ENCODE measurements around the gene GBP3.
"Not testable (repeated sequence)": the region's sequence is repeated elsewhere in the genome, so short reads cannot be mapped to it uniquely, and the experiment has no call there.

The GBP3 gene, protein sequence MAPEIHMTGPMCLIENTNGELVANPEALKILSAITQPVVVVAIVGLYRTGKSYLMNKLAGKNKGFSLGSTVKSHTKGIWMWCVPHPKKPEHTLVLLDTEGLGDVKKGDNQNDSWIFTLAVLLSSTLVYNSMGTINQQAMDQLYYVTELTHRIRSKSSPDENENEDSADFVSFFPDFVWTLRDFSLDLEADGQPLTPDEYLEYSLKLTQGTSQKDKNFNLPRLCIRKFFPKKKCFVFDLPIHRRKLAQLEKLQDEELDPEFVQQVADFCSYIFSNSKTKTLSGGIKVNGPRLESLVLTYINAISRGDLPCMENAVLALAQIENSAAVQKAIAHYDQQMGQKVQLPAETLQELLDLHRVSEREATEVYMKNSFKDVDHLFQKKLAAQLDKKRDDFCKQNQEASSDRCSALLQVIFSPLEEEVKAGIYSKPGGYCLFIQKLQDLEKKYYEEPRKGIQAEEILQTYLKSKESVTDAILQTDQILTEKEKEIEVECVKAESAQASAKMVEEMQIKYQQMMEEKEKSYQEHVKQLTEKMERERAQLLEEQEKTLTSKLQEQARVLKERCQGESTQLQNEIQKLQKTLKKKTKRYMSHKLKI

DNA sequence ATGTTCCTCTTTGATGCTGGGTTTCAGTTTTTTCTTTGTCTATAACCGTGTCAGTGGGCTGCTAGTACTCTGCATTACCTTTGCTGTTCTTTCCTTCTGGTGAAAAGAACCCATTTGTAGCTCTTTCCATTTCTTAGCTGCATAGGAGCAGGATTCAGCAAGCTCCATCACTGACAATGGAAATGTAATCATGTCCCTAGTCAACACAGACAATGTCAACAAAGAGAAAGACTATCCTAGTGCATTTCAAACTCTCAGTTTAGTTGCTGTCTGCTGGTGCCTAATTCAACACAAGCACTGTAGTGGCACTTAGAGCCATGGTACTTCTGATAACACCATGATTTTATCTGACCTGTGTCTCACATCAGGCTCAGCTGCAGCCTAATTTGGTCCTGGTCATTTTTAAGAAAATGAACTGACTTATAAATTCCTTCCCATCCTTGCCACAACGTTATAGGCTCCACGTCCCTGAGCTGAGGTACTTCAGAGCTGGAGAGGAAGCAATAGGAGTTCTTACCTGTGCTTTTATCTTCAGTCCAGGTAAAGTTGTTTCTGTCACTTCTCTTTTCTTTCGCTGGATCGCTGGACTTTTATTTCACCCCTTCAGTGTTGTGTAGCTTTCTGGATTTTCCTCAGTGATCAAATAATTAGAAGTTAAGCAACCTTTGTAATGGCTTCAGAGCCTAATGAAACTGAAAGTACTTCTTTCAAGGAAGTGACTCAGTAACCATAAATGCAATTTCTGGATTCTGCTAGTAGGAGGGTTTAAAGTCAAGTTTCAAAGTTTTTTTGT is at the start of gene GBP3:
Gene GBP3, minus strand, starts transcription at position 700 of the 793 bp plus-strand sequence. CDS start 2,145 bp downstream, outside the sequence.
- peak; percentile 69 for DNase-seq
- in situ Hi-C loops (cut with HindIII; ENCODE audit: low pct_ligation_motif_present, low pct_unique_long_range_greater_than_20kb, low sequenced_read_pairs) = no loop called here

DNA sequence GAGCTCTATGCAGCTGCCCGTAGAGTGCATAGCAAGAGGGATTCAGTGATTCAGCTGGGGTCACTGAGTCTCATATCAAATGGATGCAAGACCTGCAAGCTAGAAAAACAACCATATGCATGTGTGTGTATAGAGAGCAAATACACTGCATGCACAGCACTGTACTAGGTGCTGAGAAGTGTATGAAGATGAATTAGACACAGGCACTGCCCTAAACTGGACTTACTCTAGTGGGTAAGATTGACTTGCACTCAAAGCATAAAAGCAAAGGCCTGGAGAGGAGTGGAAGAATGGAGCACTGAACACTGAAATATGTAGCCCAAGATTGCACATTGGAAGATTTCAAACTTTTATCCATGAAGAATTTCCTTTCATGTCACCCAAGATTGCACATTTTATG is 47.8 kb upstream of the GBP3 start:
- DNase-seq = no peak
- in situ Hi-C loops (cut with HindIII; ENCODE audit: low pct_ligation_motif_present, low pct_unique_long_range_greater_than_20kb, low sequenced_read_pairs) = no loop called here

DNA sequence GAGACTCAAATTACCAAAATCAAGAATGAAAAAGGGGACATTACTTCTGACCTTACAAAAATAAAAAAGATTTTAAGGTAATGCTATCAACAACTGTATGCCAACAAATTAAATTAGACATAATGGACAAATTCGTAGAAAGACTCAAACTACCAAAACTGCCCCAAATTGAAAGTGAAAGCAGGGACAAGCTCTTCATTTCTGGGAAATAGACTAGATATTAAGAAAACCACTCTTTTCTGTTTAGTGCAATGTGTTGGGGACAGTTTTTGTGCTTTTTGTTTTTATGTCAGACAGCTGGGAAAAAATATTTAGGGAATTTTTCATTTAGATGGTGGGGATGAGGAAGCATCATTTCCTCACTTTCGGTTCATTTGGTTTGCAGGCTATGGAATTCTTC is 47.3 kb upstream of the GBP3 start:
- in situ Hi-C loops (cut with HindIII; ENCODE audit: low pct_ligation_motif_present, low pct_unique_long_range_greater_than_20kb, low sequenced_read_pairs) = no loop called here
- DNase-seq = peak; percentile 28

DNA sequence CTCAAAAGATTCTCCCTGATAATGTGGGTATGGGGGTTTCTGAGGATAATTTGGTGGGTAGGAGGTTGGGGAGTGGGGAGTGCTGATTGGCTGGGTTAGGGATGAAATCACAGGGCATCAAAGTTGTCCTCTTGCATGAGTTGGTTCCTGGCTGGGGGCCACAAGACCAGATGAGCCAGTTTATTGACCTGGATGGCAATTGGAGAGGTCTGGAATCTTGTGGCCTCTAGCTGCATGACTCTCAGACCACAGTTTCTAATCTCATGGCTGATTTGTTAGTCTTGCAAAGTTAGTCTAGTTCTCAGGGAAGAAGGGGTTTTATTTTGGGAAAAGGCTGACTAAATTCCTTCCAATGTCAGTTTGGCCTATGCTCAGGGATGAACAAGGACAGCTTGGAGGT is 45.6 kb upstream of the GBP3 start:
- DNase-seq = peak; percentile 22
- in situ Hi-C loops (cut with HindIII; ENCODE audit: low pct_ligation_motif_present, low pct_unique_long_range_greater_than_20kb, low sequenced_read_pairs) = no loop called here

DNA sequence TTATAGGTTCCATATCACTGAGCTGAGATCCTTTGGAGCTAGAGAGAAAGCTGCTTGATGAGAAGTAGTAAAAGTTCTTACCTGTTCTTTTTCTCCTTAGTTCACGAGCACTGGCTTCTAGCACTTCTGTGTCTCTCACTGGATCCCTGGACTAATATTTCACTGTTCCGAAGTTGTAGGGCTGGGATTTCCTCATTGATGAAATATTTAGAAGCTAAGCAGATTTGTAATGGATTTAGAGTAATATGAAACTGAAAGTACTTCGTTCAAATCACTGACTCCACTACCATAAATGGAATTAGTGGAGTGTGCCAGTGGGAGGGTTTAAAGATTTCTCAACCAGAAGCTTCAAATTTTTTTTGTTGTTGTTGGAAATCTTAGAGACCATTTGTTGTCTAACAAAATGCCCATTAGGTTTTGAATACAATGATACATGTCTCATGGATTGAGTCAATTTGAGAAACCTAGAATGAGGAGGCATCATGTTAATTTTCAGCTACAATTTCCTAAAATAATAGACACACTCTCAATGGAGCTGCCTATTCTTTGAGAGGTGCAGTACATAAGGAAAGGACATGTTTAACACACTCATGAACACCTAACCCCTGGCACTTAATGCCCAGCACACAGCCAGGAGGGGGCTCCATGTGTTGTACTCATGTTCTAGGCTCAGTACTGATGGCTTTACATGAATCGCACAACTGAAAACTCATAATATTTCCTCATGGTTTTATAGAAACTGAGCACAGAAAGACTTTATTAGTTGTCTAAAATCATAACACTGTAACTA is 42.6 kb upstream of the GBP3 start, which contains the start of gene GBP1:
Gene GBP1, minus strand, starts transcription at position 130 of the 790 bp plus-strand sequence. CDS start 1,974 bp downstream, outside the sequence.
- peak; percentile 73 for DNase-seq
- in situ Hi-C loops (cut with HindIII; ENCODE audit: low pct_ligation_motif_present, low pct_unique_long_range_greater_than_20kb, low sequenced_read_pairs) = no loop called here

DNA sequence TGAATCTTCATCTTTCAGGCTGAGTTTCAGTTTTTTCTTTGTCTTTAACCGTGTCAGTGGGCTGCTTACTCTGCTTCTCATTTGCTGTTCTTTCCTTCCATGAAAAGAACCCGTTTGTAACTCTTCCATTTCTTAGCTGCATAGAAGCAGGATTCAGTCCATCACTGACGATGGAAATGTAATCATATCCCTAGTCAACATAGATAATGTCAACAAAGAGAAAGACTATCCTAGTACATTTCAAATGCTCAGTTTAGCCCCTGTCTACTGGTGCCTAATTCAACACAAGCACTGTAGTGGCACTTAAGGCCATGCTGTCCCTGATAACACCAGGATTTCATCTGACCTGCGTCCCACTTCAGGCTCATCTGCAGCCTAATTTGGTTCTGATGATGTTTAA is 42.0 kb upstream of the GBP3 start:
- in situ Hi-C loops (cut with HindIII; ENCODE audit: low pct_ligation_motif_present, low pct_unique_long_range_greater_than_20kb, low sequenced_read_pairs) = no loop called here
- DNase-seq = no peak

DNA sequence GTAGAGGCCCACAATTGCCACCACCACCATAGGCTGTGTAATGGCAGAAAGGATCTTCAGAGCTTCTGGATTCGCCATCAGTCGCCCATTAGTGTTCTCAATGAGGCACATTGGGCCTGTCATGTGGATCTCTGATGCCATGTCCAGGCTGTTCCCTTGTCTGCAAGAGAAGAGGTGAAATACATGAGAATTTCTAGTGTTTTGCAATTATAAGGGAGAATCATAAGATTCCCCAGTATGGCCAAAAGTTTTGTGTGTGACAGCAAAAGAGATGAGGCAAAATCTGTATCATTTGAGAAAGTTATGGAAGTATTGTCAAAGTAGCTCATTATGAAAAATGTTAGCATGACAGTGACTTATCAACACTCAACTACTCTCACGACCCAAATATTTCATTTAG is 40.4 kb upstream of the GBP3 start:
- no peak for DNase-seq
- in situ Hi-C loops (cut with HindIII; ENCODE audit: low pct_ligation_motif_present, low pct_unique_long_range_greater_than_20kb, low sequenced_read_pairs) = no loop called here

DNA sequence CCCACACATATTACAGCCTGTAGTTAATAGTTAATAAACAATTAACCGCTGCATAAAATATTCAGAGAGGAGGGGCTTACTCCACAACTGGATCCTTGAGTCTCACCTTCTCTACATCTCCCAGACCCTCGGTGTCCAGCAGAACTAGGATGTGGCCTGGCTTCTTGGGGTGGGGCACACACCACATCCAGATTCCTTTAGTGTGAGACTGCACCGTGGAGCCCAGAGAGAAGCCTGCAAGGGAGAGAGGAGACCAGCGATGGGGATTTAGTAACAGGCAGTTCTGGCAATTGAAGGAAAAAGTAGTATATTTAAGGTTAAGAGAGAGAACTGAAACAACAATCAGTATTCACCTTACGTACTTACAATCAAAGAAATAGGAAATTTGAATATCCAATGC is 37.4 kb upstream of the GBP3 start:
- DNase-seq = no peak

DNA sequence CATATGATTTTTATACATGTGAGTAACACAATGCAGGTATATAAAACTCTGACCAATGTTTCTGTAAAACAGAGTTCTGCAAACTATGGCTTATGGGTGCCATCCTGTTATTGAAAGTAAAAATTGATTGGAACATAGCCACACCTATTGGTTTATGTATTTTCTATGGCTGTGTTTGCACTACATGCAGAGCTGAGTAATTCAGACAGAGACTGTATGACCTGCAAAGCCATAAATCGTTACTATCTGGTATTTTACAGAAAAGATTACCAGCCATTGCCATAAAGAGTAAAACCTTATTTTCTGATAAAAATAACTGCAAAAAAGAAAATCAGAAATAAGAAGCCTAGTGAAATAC is 29.3 kb upstream of the GBP3 start:
- DNase-seq = no peak
- in situ Hi-C loops (cut with HindIII; ENCODE audit: low pct_ligation_motif_present, low pct_unique_long_range_greater_than_20kb, low sequenced_read_pairs) = no loop called here

More for the DNA sequence above, 37.4 kb upstream of the GBP3 start:
- in situ Hi-C loops (cut with HindIII; ENCODE audit: low pct_ligation_motif_present, low pct_unique_long_range_greater_than_20kb, low sequenced_read_pairs) = no loop called here

DNA sequence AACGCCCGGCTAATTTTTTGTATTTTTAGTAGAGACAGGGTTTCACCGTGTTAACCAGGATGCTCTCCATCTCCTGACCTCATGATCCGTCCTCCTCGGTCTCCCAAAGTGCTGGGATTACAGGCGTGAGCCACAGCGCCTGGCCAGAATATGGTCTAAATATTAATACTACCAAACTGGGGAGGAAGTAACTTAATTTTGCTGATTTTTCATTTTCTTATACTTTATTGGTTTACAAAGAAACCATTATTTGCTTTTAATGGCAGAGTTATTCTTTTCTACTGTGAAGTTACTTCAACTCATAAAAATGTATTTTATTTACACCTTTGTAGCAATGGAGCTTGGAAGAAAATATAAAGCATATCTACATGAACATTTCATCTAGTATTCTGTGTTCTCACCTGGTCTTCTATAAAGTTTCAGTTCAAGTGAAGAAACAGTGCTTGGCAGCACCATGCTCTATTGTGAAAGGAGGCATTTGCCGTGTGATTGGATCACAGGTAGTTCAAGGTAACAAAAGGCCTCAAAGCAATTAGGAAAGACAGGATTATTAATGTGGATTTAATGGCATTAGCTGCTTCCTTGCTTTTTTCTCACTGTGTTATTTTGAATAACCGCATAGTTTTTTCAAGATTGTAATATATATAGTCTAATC is 28.8 kb upstream of the GBP3 start:
- in situ Hi-C loops (cut with HindIII; ENCODE audit: low pct_ligation_motif_present, low pct_unique_long_range_greater_than_20kb, low sequenced_read_pairs) = no loop called here

DNA sequence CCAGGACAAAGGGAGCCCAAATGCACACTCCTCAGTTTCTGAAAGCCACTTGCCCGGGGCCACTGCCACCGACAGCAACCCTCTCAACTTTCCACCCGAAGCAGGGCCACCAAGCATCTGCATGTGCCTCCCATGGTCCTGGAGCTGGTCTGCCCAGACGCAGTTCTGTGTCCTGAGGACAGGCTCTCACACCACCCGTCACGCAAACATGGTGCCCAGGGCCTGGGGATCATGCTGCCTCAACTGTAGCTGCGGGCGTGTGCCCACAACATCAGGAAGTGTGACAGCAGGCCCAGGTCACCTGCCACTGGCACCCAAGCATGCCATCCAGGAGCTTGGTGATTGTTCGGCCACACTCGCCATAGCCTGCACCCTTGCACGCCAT is 28.0 kb upstream of the GBP3 start:
- in situ Hi-C loops (cut with HindIII; ENCODE audit: low pct_ligation_motif_present, low pct_unique_long_range_greater_than_20kb, low sequenced_read_pairs) = no loop called here
- DNase-seq = no peak

More for the DNA sequence above, 28.8 kb upstream of the GBP3 start:
- no peak for DNase-seq

DNA sequence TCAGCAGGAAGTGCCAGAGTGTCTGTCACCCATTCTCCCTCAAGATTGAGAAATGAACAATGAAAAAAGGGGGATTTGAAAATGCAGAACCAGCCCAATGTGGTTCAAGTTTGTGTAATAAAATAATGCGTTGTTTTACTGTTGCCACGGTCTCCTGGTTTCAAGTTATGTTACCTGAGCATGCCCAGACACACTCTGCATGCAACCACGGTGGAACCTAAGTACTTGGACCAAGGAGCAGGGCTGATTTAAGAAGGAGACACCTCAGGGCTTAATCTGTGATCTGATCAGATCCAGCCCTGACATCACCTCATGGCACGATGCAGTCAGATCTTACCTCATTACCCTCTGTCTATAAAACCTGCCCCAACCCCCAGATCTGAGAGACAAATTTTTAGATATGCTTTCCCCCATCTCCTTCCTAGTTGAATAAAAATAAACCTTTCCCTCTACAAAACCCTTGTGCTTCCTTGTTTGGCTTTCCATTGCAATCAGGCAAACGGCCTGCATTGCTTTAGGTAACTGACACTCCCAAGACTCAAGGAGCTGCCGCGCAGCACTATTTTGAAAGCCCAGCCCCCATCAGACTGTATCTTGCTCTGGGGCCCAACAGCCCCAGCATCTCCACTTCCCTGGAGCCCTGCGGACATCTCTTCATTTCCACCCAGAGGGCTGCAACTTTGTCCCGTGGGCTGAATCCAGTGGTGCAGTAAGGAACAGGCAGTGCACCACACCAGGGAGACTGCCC is 27.4 kb upstream of the GBP3 start:
- in situ Hi-C loops (cut with HindIII; ENCODE audit: low pct_ligation_motif_present, low pct_unique_long_range_greater_than_20kb, low sequenced_read_pairs); DNase-seq: not testable (repeated sequence)

DNA sequence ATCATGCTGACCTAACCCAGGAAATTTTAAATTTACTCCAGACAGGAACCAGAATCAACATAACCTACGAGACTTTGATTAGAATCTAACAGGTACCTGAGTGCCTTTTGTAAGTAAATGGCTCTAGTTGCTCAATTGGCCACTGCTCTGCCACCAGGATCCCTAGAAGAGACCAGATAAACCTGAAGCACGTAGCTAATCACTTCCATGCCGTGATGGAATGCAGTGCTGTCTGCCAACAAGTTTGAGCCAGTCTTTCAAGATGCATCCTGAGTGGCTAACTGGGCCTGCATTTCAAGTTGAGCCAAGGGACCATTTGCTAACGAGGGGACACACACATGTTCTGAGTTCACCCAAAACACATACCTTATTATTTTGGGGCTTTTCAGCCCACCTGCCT is 26.5 kb upstream of the GBP3 start:
- in situ Hi-C loops (cut with HindIII; ENCODE audit: low pct_ligation_motif_present, low pct_unique_long_range_greater_than_20kb, low sequenced_read_pairs) = not testable (repeated sequence)

DNA sequence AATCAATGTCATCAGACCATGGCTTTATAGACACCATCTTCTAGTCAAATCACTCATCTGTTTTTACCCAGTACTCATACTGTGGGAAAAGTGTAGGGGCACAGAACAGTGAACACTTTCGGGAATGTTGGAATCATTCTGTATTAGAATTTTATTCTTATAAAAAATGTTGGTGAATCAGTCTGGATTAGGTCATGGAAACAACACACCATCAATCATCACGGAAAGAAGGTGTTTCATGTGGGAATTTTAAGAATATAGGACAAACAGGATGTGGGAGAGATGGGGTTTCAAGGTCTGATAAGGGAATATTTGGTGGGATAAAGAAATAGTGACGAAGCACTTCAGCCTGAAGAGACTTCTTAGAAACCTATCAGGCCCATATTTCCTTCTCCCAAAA is 25.1 kb upstream of the GBP3 start:
- no peak for DNase-seq

More for the DNA sequence above, 26.5 kb upstream of the GBP3 start:
- not testable (repeated sequence) for DNase-seq

DNA sequence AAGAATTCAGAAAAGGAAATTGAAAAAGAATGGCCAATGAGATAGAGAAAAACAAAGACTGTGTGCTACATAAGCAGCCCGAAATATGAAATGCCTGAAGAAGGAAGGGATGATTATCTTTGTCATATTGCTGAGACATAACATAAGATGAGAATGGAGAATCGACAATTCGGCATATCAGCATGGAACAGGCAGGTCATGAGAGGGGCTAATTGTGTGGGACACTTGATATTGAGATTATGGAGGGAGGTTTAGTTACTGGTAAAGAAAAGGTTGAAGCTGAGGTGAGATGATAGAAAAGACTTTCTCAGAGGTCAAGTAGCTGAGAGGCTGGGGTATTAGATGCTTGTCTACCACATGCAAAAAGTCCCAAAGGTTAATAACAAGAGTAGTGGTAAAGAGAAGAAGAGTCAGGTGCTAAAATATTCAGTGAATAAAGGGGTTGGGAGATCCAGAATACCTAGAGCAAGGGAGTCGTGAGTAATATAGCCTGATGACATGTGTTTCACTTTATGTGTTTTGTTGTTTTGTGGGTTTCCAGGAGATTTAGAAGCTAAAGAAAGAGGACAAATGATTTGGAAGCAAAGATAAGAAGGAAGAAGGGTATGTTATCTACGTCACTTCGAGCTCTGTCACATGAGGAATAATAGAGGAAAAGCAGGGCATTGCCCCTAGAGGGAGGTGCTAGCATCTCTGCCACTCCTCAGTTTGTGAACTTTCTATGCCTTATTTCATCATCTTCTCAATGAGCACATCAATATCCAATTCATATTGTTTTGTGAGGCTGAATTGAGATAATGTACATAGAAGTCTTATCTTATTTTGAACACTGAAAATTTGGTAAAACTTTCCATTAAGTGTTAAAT is 23.9 kb upstream of the GBP3 start:
- in situ Hi-C loops (cut with HindIII; ENCODE audit: low pct_ligation_motif_present, low pct_unique_long_range_greater_than_20kb, low sequenced_read_pairs); DNase-seq: not testable (repeated sequence)

More for the DNA sequence above, 25.1 kb upstream of the GBP3 start:
- in situ Hi-C loops (cut with HindIII; ENCODE audit: low pct_ligation_motif_present, low pct_unique_long_range_greater_than_20kb, low sequenced_read_pairs) = no loop called here

DNA sequence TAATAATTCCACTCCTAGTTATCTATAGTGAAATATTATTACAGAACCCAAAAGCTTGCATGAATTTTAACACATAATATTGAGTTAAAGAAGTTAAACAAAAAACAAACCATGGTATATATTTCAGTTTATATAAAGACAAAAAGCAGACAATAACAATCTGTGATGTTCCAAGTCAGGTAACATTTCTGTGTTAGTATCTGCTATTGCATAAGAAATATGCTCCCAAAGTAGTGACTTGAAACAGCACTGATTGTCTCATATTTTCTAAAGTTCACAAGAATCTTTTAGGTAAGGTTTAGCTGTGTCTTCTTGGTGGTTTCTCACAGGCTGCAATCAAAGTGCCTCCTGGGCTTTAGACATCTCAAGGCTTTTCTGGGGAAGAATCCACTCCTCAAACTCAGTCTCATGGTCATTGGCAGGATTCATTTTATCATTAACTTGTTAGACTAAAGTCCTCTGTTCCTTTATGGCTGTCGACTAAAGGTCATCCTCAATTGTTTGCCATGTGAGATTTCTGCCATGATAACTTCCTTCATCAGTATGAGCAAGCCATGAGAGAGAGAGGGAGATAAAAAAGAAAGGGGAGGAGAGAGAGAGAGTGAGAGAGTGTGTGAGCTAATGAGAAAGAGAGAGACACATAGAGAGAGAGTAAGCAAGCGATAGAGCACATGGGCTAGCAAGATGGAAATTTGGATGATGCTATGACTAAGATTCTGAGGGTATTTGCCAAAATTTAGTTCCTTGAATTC is 22.5 kb upstream of the GBP3 start:
- in situ Hi-C loops (cut with HindIII; ENCODE audit: low pct_ligation_motif_present, low pct_unique_long_range_greater_than_20kb, low sequenced_read_pairs) = no loop called here

More for the DNA sequence above, 22.5 kb upstream of the GBP3 start:
- no peak for DNase-seq
